Measurements from ENCODE around the gene MFAP1.
"Not testable (repeated sequence)": the region's sequence is repeated elsewhere in the genome, so short reads cannot be mapped to it uniquely, and the experiment has no call there.

Gene MFAP1

GRCh38 chr15:43851251-43851650 is 26.8 kb upstream of the MFAP1 start:
- peaks cover 5 to 6% of the 10 kb centered on the region in 2 donors for H3K36me3 ChIP-seq (ENCODE audit: control insufficient read depth in 2 of 2, insufficient read depth in 2 of 2, low read length in 2 of 2)
- H3K27me3 ChIP-seq (ENCODE audit: control insufficient read depth in 1 of 2, insufficient read depth in 2 of 2, low read length in 2 of 2) = no peaks in the 10 kb centered on the region
- no peak overlapping the region for H3K4me3 ChIP-seq (ENCODE audit: low read length in 2 of 2)
- H3K9me3 ChIP-seq (ENCODE audit: control insufficient read depth in 2 of 2, low read length in 2 of 2) = no peaks in the 10 kb centered on the region
- no peak overlapping the region for H3K9ac ChIP-seq (ENCODE audit: low read length in 2 of 2)
- H3K4me1 ChIP-seq (ENCODE audit: control insufficient read depth, insufficient read depth, low read length) = no peaks in the 10 kb centered on the region
- no peak overlapping the region for H3K27ac ChIP-seq (ENCODE audit: low read length)

GRCh38 chr15:43845421-43845820 is 20.9 kb upstream of the MFAP1 start:
- no peaks in the 10 kb centered on the region for H3K27me3 ChIP-seq (ENCODE audit: control insufficient read depth in 1 of 2, insufficient read depth in 2 of 2, low read length in 2 of 2)
- H3K27ac ChIP-seq (ENCODE audit: low read length) = no peak overlapping the region
- no peaks in the 10 kb centered on the region for H3K4me1 ChIP-seq (ENCODE audit: control insufficient read depth, insufficient read depth, low read length)
- H3K36me3 ChIP-seq (ENCODE audit: control insufficient read depth in 2 of 2, insufficient read depth in 2 of 2, low read length in 2 of 2) = peaks cover 0 to 7% of the 10 kb centered on the region in 2 donors
- no peaks in the 10 kb centered on the region for H3K9me3 ChIP-seq (ENCODE audit: control insufficient read depth in 2 of 2, low read length in 2 of 2)
- H3K9ac ChIP-seq (ENCODE audit: low read length in 2 of 2) = no peak overlapping the region
- no peak overlapping the region for H3K4me3 ChIP-seq (ENCODE audit: low read length in 2 of 2)

- H3K36me3 ChIP-seq (ENCODE audit: control insufficient read depth in 2 of 2, insufficient read depth in 2 of 2, low read length in 2 of 2); H3K27ac ChIP-seq (ENCODE audit: low read length); H3K4me3 ChIP-seq (ENCODE audit: low read length in 2 of 2); H3K9ac ChIP-seq (ENCODE audit: low read length in 2 of 2); H3K4me1 ChIP-seq (ENCODE audit: control insufficient read depth, insufficient read depth, low read length); H3K9me3 ChIP-seq (ENCODE audit: control insufficient read depth in 2 of 2, low read length in 2 of 2); H3K27me3 ChIP-seq (ENCODE audit: control insufficient read depth in 1 of 2, insufficient read depth in 2 of 2, low read length in 2 of 2): not testable (repeated sequence)
Measured at GRCh38 chr15:43832485-43832884, 8.0 kb upstream of the MFAP1 start.

- H3K9ac ChIP-seq (ENCODE audit: low read length in 2 of 2); H3K4me3 ChIP-seq (ENCODE audit: low read length in 2 of 2); H3K27ac ChIP-seq (ENCODE audit: low read length); H3K36me3 ChIP-seq (ENCODE audit: control insufficient read depth in 2 of 2, insufficient read depth in 2 of 2, low read length in 2 of 2); H3K4me1 ChIP-seq (ENCODE audit: control insufficient read depth, insufficient read depth, low read length); H3K9me3 ChIP-seq (ENCODE audit: control insufficient read depth in 2 of 2, low read length in 2 of 2); H3K27me3 ChIP-seq (ENCODE audit: control insufficient read depth in 1 of 2, insufficient read depth in 2 of 2, low read length in 2 of 2): not testable (repeated sequence)
Measured at GRCh38 chr15:43831519-43832052, 7.1 kb upstream of the MFAP1 start.

- not testable (repeated sequence) for H3K4me3 ChIP-seq (ENCODE audit: low read length in 2 of 2); H3K4me1 ChIP-seq (ENCODE audit: control insufficient read depth, insufficient read depth, low read length); H3K9ac ChIP-seq (ENCODE audit: low read length in 2 of 2); H3K36me3 ChIP-seq (ENCODE audit: control insufficient read depth in 2 of 2, insufficient read depth in 2 of 2, low read length in 2 of 2); H3K27ac ChIP-seq (ENCODE audit: low read length); H3K9me3 ChIP-seq (ENCODE audit: control insufficient read depth in 2 of 2, low read length in 2 of 2); H3K27me3 ChIP-seq (ENCODE audit: control insufficient read depth in 1 of 2, insufficient read depth in 2 of 2, low read length in 2 of 2)
Measured at GRCh38 chr15:43830691-43831275, 6.3 kb upstream of the MFAP1 start.

DNA sequence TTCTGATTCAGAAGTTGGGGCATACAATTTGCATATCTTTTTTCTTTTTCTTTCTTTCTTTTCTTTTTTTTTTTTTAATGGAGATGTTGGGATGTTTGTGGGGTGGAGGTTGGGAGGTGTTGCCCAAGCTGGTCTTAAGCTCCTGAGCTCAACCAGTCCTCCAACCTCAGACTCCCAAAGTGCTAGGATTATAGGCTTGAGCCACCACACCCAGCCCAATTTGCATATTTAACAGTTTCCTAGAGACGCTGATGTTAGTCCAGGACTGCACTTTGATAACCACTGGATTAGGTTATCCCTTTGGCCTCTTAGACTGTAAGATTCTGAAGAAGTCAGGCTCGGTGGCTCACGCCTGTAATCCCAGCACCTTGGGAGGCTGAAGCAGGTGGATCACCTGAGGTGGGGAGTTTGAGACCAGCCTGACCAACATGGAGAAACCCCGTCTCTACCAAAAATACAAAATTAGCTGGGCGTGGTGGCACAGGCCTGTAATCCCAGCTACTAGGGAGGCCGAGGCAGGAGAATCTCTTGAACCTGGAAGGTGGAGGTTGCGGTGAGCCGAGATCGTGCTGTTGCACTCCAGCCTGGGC is 5.6 kb upstream of the MFAP1 start:
- not testable (repeated sequence) for H3K4me1 ChIP-seq (ENCODE audit: control insufficient read depth, insufficient read depth, low read length); H3K27me3 ChIP-seq (ENCODE audit: control insufficient read depth in 1 of 2, insufficient read depth in 2 of 2, low read length in 2 of 2); H3K9me3 ChIP-seq (ENCODE audit: control insufficient read depth in 2 of 2, low read length in 2 of 2)

DNA sequence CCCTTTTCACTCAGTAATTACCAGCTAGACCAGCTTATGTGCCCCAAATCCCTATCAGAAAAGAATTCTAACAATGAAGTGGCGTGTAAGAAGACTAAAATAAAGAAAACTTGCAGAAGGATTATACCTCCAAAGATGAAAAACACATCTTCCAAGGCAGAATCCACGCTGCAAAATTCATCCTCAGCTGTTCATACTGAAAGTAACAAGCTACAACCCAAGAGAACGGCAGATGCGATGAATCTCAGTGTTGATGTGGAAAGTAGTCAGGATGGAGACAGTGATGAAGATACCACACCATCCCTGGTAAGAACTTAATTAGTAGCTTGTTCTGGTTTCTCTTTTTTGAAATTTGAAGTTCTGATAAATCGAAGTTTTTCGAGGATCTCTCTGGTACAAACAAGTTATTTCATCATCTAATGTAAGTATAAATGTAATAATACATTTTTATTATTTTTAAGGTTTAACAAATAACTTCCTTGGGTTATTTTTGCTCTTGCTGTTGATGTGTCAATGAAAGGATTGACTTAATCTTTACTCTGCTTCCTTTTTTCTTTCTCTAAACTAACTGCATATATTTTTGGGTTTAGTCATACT is 3.7 kb upstream of the MFAP1 start:
- H3K9me3 ChIP-seq (ENCODE audit: control insufficient read depth in 2 of 2, low read length in 2 of 2) = no peaks in the 10 kb centered on the region
- H3K4me1 ChIP-seq (ENCODE audit: control insufficient read depth, insufficient read depth, low read length) = peaks cover 12% of the 10 kb centered on the region
- H3K9ac ChIP-seq (ENCODE audit: low read length in 2 of 2) = peak overlapping the region in 1 of 2 donors; percentile 0
- no peak overlapping the region for H3K27ac ChIP-seq (ENCODE audit: low read length)
- H3K27me3 ChIP-seq (ENCODE audit: control insufficient read depth in 1 of 2, insufficient read depth in 2 of 2, low read length in 2 of 2) = no peaks in the 10 kb centered on the region
- no peak overlapping the region for H3K4me3 ChIP-seq (ENCODE audit: low read length in 2 of 2)
- no peaks in the 10 kb centered on the region for H3K36me3 ChIP-seq (ENCODE audit: control insufficient read depth in 2 of 2, insufficient read depth in 2 of 2, low read length in 2 of 2)

More for the DNA sequence above, 5.6 kb upstream of the MFAP1 start:
- H3K36me3 ChIP-seq (ENCODE audit: control insufficient read depth in 2 of 2, insufficient read depth in 2 of 2, low read length in 2 of 2); H3K27ac ChIP-seq (ENCODE audit: low read length); H3K9ac ChIP-seq (ENCODE audit: low read length in 2 of 2); H3K4me3 ChIP-seq (ENCODE audit: low read length in 2 of 2): not testable (repeated sequence)

DNA sequence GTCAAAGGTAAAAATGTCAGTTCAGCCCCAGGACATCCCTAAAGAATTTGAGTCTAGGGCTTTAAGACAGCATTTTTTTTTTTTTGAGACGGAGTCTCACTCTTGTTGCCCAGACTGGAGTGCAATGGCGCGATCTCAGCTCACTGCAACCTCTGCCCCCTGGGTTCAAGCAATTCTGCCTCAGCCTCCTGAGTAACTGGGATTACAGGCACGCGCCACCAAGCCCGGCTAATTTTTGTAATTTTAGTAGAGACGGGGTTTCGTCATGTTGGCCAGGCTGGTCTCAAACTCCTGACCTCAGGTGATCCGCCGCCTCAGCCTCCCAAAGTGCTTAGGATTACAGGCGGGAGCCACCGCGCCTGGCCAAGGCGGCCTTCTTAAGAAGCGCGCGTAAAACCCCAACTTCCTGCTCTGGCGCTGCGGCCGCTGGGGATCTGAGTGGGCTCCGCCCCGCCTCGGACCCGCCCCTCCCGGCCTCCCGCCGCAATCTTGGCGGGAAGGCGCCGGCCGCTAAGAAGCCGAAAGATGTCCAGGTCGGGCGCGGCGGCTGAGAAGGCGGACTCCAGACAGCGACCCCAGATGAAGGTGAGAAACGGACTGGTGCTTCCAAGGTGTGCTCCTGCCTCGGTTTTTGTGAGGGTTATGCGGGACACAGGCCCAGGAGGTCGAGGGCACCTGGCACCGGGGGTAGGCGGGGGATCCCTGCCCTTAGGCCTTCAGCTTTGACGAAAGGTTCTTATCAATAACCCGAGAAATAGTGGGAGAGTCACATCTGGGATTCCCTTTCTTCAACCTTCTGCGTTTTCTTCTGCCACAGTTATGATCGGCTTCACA is 2.2 kb upstream of the MFAP1 start, which contains the start of gene WDR76:
Gene WDR76, plus strand, starts transcription at position 495 of the 834 bp plus-strand sequence. Its CDS starts 31 bp downstream, at position 526.
- Histone ChIP-seq H3K27ac (ENCODE audit: low read length) (peak within 1 kb of the TSS; percentile 13), H3K36me3 (ENCODE audit: control insufficient read depth in 2 of 2, insufficient read depth in 2 of 2, low read length in 2 of 2) (no peaks in the 10 kb centered on the region), H3K27me3 (ENCODE audit: control insufficient read depth in 1 of 2, insufficient read depth in 2 of 2, low read length in 2 of 2) (no peaks in the 10 kb centered on the region), H3K4me1 (ENCODE audit: control insufficient read depth, insufficient read depth, low read length) (peaks cover 15% of the 10 kb centered on the region), H3K9me3 (ENCODE audit: control insufficient read depth in 2 of 2, low read length in 2 of 2) (no peaks in the 10 kb centered on the region), H3K4me3 (ENCODE audit: low read length in 2 of 2) (peak within 1 kb of the TSS; percentile 62 to 80), H3K9ac (ENCODE audit: low read length in 2 of 2) (peak within 1 kb of the TSS; percentile 37 to 66)

DNA sequence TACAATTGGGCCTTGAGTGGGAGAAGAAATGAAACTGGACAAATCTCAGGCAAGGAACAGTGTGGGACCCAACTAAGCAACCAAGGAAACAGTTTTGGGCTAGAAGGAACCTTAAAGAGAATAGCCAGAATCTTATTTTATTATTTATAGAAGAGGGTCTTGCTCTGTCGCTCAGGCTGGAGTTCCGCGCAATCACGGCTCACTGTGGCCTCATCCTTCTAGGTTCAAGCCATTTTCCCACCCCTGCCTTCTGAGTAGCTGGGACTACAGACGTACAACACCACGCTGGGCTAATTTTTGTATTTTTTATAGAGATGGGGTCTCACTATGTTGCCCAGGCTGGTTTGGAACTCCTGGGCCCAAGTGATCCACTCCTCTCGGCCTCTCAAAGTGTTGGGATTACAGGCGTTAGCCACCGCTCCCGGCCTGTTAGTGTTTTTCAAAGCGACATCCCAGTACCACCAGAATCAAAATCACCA is 1.6 kb upstream of the MFAP1 start:
- H3K4me3 ChIP-seq (ENCODE audit: low read length in 2 of 2) = peak overlapping the region in 1 of 2 donors; percentile 80
- no peak overlapping the region for H3K27ac ChIP-seq (ENCODE audit: low read length)
- peak overlapping the region in 1 of 2 donors; percentile 66 for H3K9ac ChIP-seq (ENCODE audit: low read length in 2 of 2)
- H3K4me1 ChIP-seq (ENCODE audit: control insufficient read depth, insufficient read depth, low read length) = peaks cover 15% of the 10 kb centered on the region
- H3K9me3 ChIP-seq (ENCODE audit: control insufficient read depth in 2 of 2, low read length in 2 of 2) = no peaks in the 10 kb centered on the region
- H3K27me3 ChIP-seq (ENCODE audit: control insufficient read depth in 1 of 2, insufficient read depth in 2 of 2, low read length in 2 of 2) = no peaks in the 10 kb centered on the region
- no peaks in the 10 kb centered on the region for H3K36me3 ChIP-seq (ENCODE audit: control insufficient read depth in 2 of 2, insufficient read depth in 2 of 2, low read length in 2 of 2)

- H3K9ac ChIP-seq (ENCODE audit: low read length in 2 of 2); H3K4me3 ChIP-seq (ENCODE audit: low read length in 2 of 2): not testable (repeated sequence)
Measured at GRCh38 chr15:43825305-43825704, 815 bp upstream of the MFAP1 start.

More at GRCh38 chr15:43825305-43825704, 815 bp upstream of the MFAP1 start:
- H3K36me3 ChIP-seq (ENCODE audit: control insufficient read depth in 2 of 2, insufficient read depth in 2 of 2, low read length in 2 of 2); H3K27me3 ChIP-seq (ENCODE audit: control insufficient read depth in 1 of 2, insufficient read depth in 2 of 2, low read length in 2 of 2); H3K9me3 ChIP-seq (ENCODE audit: control insufficient read depth in 2 of 2, low read length in 2 of 2); H3K27ac ChIP-seq (ENCODE audit: low read length): not testable (repeated sequence)
- peaks cover 15% of the 10 kb centered on the region for H3K4me1 ChIP-seq (ENCODE audit: control insufficient read depth, insufficient read depth, low read length)
